ENCODE results near the gene TPRN. TPM values are rescaled to one million over a fixed set of nuclear protein-coding genes. Genes with fewer than 3 reads are reported as not detected.
A peak's percentile ranks its signal among the peaks of the same experiment; 100 is the strongest.

The TPRN gene
- total RNA-seq, 1 experiment from 2014 or later = 24.9 TPM

GRCh38 chr9:137226338-137227053 lies 26.0 kb upstream of the TPRN start:
- DNase-seq (ENCODE audit: low read depth, low spot score) = no peak
- Histone ChIP-seq H4K20me1 (ENCODE audit: insufficient read depth) (no peaks in the 10 kb centered on the region), H3K27ac (ENCODE audit: low read depth, low read length) (peak overlapping the region; percentile 88), H3K9ac (ENCODE audit: low read length) (peak overlapping the region; percentile 97), H3K36me3 (ENCODE audit: control insufficient read depth in 1 of 2, insufficient read depth in 2 of 2, low read length in 2 of 2) (no peaks in the 10 kb centered on the region), H3K4me2 (ENCODE audit: low read length) (peak overlapping the region; percentile 99), H3K4me3 (replicated peaks in 1 of 2; ENCODE audit: low read depth in 1 of 2, low read length in 2 of 2) (peak overlapping the region; percentile 14 to 48), H3K27me3 (ENCODE audit: insufficient read depth, low read length) (no peaks in the 10 kb centered on the region), H2AFZ (ENCODE audit: low read depth, low read length, poor library complexity, severe bottlenecking) (no peak overlapping the region), H3K4me1 (ENCODE audit: control insufficient read depth in 1 of 2, insufficient read depth in 2 of 2, low read length in 2 of 2) (peaks cover 44 to 71% of the 10 kb centered on the region in 2 experiments), H3K9me3 (ENCODE audit: control insufficient read depth in 1 of 2, insufficient read depth in 1 of 2, low read depth in 1 of 2, low read length in 2 of 2) (no peaks in the 10 kb centered on the region), H3K9me2 (ENCODE audit: insufficient read depth) (no peaks in the 10 kb centered on the region), H3K79me2 (ENCODE audit: insufficient read depth, low read length) (no peaks in the 10 kb centered on the region)
- peak; percentile 31 for ATAC-seq
- intact Hi-C loops (cut with micrococcal nuclease) = loop anchor here (1.0 to 10.0 kb wide), 4 partner anchors 39 to 442 kb away; partner anchors contain the start of genes ANAPC2, NPDC1 and SSNA1
- POLR2A ChIA-PET = interaction anchor here (0.7 to 2.5 kb wide), 7 partner anchors 10 to 103 kb away, joined by 3 to 16 read pairs (median 6); partner anchors contain the start of genes ANAPC2, SSNA1, TPRN and TUBB4B
- BruUV-seq (replicated peaks) = no TSS peak
- CTCF ChIA-PET = interaction anchor here (1.1 to 4.7 kb wide), 12 partner anchors 10 to 197 kb away, joined by 3 to 43 read pairs (median 6); partner anchors contain the start of genes ANAPC2, SAPCD2, SSNA1 and TPRN
- RAD21 ChIA-PET (ENCODE audit: low non-redundant PET in 1 of 2, low total read pairs in 2 of 2, uncharacterized antibody in 2 of 2, unreplicated experiment in 2 of 2) = interaction anchor here (1.2 to 1.9 kb wide), 6 partner anchors 13 to 180 kb away, joined by 3 to 9 read pairs (median 4); partner anchors contain the start of genes ANAPC2 (in 2 of the 2) and SSNA1 (in 2 of the 2)
- TF ChIP-seq REST (IDR thresholded peaks at IDR 0.05; ENCODE audit: low read depth) (no peak), ZBTB33 (IDR thresholded peaks at IDR 0.05; ENCODE audit: extremely low read depth, insufficient replicate concordance, low read length) (no peak), CEBPB (IDR thresholded peaks at IDR 0.05; ENCODE audit: low read depth) (no peak), TCF7L2 (IDR thresholded peaks at IDR 0.05; ENCODE audit: borderline replicate concordance, extremely low read depth, insufficient read depth, insufficient read length) (no peak), EZH2phosphoT487 (IDR thresholded peaks at IDR 0.05; ENCODE audit: borderline replicate concordance) (no peak), JUND (IDR thresholded peaks at IDR 0.05) (no peak)
